Measurements from ENCODE around the gene ASIC2.

The ASIC2 gene

GRCh38 chr17:33090806-33091205 lies 202.3 kb downstream of the ASIC2 start:
- Histone ChIP-seq H3K9me3 (ENCODE audit: control insufficient read depth, low read length) (no peaks in the 10 kb centered on the region), H3K4me1 (ENCODE audit: control insufficient read depth, insufficient read depth, low read length) (no peaks in the 10 kb centered on the region), H3K9ac (ENCODE audit: low read length) (no peak overlapping the region), H3K4me3 (ENCODE audit: low read length) (no peak overlapping the region), H3K36me3 (ENCODE audit: control insufficient read depth, insufficient read depth, low read length) (no peaks in the 10 kb centered on the region), H3K27me3 (ENCODE audit: control insufficient read depth, insufficient read depth, low read length) (peaks cover 5% of the 10 kb centered on the region)

DNA sequence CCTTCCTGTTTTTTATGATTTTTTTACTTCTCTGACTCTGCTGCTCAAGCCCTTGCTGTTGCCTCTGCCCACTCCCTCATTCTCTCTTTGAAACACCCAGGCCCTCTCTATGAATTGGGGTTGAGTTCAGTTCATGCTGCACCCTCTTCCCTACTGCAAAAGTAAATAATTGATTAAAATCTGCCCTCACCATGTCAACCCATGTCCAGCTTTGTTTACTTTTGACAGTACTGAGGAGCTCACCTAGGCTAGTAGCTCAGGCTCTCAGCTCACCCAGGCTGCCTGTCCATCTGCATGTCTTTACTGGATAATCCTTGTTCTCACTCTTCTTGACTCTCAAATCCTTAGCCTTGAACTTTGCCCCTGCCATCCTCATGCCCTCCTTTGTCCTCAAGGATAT lies 206.2 kb downstream of the ASIC2 start:
- Histone ChIP-seq H3K9ac (ENCODE audit: low read length) (no peak overlapping the region), H3K4me3 (ENCODE audit: low read length) (no peak overlapping the region), H3K4me1 (ENCODE audit: control insufficient read depth, insufficient read depth, low read length) (no peaks in the 10 kb centered on the region), H3K9me3 (ENCODE audit: control insufficient read depth, low read length) (no peaks in the 10 kb centered on the region), H3K27me3 (ENCODE audit: control insufficient read depth, insufficient read depth, low read length) (peaks cover 5% of the 10 kb centered on the region), H3K36me3 (ENCODE audit: control insufficient read depth, insufficient read depth, low read length) (no peaks in the 10 kb centered on the region)

GRCh38 chr17:33086041-33086440 lies 207.1 kb downstream of the ASIC2 start:
- Histone ChIP-seq H3K4me3 (ENCODE audit: low read length) (no peak overlapping the region), H3K9ac (ENCODE audit: low read length) (no peak overlapping the region)

GRCh38 chr17:33085256-33085655 lies 207.8 kb downstream of the ASIC2 start:
- no peaks in the 10 kb centered on the region for H3K36me3 ChIP-seq (ENCODE audit: control insufficient read depth, insufficient read depth, low read length)
- no peaks in the 10 kb centered on the region for H3K4me1 ChIP-seq (ENCODE audit: control insufficient read depth, insufficient read depth, low read length)
- H3K27me3 ChIP-seq (ENCODE audit: control insufficient read depth, insufficient read depth, low read length), result peaks cover 5% of the 10 kb centered on the region
- H3K9me3 ChIP-seq (ENCODE audit: control insufficient read depth, low read length), result no peaks in the 10 kb centered on the region
- no peak overlapping the region for H3K4me3 ChIP-seq (ENCODE audit: low read length)
- no peak overlapping the region for H3K9ac ChIP-seq (ENCODE audit: low read length)

More at GRCh38 chr17:33086041-33086440, 207.1 kb downstream of the ASIC2 start:
- Histone ChIP-seq H3K4me1 (ENCODE audit: control insufficient read depth, insufficient read depth, low read length) (no peaks in the 10 kb centered on the region), H3K9me3 (ENCODE audit: control insufficient read depth, low read length) (no peaks in the 10 kb centered on the region), H3K36me3 (ENCODE audit: control insufficient read depth, insufficient read depth, low read length) (no peaks in the 10 kb centered on the region), H3K27me3 (ENCODE audit: control insufficient read depth, insufficient read depth, low read length) (peaks cover 5% of the 10 kb centered on the region)

DNA sequence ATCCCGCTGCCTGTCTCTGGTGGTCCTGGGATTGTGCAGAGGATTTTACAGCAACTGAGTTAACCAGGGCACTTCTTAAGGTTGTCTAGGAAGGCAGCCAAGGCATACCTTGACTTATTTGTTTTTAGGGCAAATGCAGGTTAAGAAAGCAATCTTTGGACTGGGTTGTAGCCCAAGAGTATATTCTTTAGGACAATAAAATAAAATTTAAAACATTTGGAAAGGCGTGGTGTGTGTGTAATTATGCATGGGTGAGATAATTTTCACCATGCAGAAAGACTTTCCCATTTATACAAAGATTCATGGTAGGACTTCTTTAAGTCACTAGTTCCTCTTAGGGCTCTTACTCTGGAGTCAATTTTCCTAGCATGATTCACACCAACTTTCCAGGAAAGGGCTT lies 208.3 kb downstream of the ASIC2 start:
- Histone ChIP-seq H3K36me3 (ENCODE audit: control insufficient read depth, insufficient read depth, low read length) (no peaks in the 10 kb centered on the region), H3K9me3 (ENCODE audit: control insufficient read depth, low read length) (no peaks in the 10 kb centered on the region), H3K4me3 (ENCODE audit: low read length) (no peak overlapping the region), H3K9ac (ENCODE audit: low read length) (no peak overlapping the region), H3K4me1 (ENCODE audit: control insufficient read depth, insufficient read depth, low read length) (no peaks in the 10 kb centered on the region), H3K27me3 (ENCODE audit: control insufficient read depth, insufficient read depth, low read length) (peaks cover 5% of the 10 kb centered on the region)

DNA sequence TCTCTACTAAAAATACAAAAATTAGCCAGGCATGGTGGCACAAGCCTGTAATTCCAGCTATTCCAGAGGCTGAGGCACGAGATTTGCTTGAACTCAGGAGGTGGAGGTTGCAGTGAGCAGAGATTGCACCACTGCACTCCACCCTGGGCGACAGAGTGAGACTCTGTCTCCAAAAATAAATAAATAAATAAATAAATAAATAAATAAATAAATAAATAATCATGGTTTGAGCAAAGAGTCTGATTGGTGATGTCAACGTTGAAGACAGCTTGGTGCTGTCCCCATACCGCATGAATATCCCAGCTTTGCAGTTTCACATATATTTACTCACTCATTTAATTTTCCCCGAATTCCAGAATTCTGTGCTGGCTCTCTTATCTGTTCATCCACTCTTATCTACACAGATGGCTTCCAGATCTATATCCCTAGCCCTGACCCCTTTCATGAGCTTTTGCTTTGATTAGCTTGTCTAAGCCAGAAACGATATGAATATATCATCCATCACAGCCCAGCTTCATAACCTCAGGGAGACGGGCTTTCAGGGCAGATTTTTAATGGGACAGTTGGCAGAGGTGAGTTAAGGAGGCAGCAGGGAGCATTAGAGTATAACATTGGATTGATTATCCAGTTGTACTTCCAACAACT lies 210.4 kb downstream of the ASIC2 start:
- H3K36me3 ChIP-seq (ENCODE audit: control insufficient read depth, insufficient read depth, low read length), result no peaks in the 10 kb centered on the region
- H3K27me3 ChIP-seq (ENCODE audit: control insufficient read depth, insufficient read depth, low read length), result peaks cover 5% of the 10 kb centered on the region
- H3K4me1 ChIP-seq (ENCODE audit: control insufficient read depth, insufficient read depth, low read length), result no peaks in the 10 kb centered on the region

DNA sequence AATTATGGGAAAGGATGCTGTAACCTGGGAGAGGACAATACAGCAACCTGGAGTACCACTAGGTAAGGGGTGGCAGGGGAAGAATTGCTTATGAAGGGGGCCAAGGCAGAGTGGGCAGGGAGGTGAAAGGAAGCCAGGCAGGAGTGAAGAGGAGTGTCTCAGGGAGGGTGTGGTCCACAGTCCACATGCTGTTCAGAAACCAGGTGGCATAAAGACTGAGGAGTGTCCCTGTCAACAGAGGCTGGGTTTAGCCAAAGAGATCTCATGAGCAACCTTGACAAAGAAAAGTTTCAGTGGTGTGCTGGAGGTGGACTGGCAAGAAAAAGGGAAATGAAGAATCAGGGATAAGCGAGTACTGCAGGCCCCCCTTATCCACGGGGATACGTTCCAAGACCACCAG lies 213.0 kb downstream of the ASIC2 start:
- Histone ChIP-seq H3K4me3 (ENCODE audit: low read length) (no peak overlapping the region), H3K4me1 (ENCODE audit: control insufficient read depth, insufficient read depth, low read length) (no peaks in the 10 kb centered on the region), H3K9ac (ENCODE audit: low read length) (no peak overlapping the region), H3K27me3 (ENCODE audit: control insufficient read depth, insufficient read depth, low read length) (peaks cover 9% of the 10 kb centered on the region), H3K9me3 (ENCODE audit: control insufficient read depth, low read length) (no peaks in the 10 kb centered on the region), H3K36me3 (ENCODE audit: control insufficient read depth, insufficient read depth, low read length) (no peaks in the 10 kb centered on the region)

More for the DNA sequence above, 210.4 kb downstream of the ASIC2 start:
- Histone ChIP-seq H3K9me3 (ENCODE audit: control insufficient read depth, low read length) (no peaks in the 10 kb centered on the region), H3K4me3 (ENCODE audit: low read length) (no peak overlapping the region), H3K9ac (ENCODE audit: low read length) (no peak overlapping the region)

DNA sequence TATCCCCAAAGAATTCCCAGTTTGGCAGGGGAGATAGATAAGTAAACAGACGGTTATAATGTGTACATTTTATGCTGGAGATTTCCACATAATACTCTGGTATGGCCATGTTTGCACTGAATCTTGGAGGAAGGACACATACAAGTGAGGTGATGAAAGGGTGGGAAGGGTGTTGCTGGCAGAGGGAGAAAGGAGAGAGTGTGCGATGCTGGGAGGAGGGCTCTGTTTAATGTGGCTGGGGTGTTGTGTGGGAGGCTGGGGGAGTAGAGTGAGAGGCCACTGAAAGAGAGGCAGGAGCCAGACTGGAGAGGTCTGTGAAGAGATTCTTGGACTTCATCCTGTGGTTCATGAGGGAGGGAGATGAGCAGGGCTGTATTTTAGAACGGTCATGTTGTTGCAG lies 213.9 kb downstream of the ASIC2 start:
- no peak overlapping the region for H3K9ac ChIP-seq (ENCODE audit: low read length)
- no peaks in the 10 kb centered on the region for H3K36me3 ChIP-seq (ENCODE audit: control insufficient read depth, insufficient read depth, low read length)
- peaks cover 13% of the 10 kb centered on the region for H3K27me3 ChIP-seq (ENCODE audit: control insufficient read depth, insufficient read depth, low read length)
- no peak overlapping the region for H3K4me3 ChIP-seq (ENCODE audit: low read length)
- no peaks in the 10 kb centered on the region for H3K9me3 ChIP-seq (ENCODE audit: control insufficient read depth, low read length)
- H3K4me1 ChIP-seq (ENCODE audit: control insufficient read depth, insufficient read depth, low read length), result no peaks in the 10 kb centered on the region

GRCh38 chr17:33076979-33077378 lies 216.1 kb downstream of the ASIC2 start:
- no peaks in the 10 kb centered on the region for H3K4me1 ChIP-seq (ENCODE audit: control insufficient read depth, insufficient read depth, low read length)
- peaks cover 13% of the 10 kb centered on the region for H3K27me3 ChIP-seq (ENCODE audit: control insufficient read depth, insufficient read depth, low read length)
- H3K36me3 ChIP-seq (ENCODE audit: control insufficient read depth, insufficient read depth, low read length), result no peaks in the 10 kb centered on the region

GRCh38 chr17:33073416-33073815 lies 219.7 kb downstream of the ASIC2 start:
- no peak overlapping the region for H3K4me3 ChIP-seq (ENCODE audit: low read length)
- H3K36me3 ChIP-seq (ENCODE audit: control insufficient read depth, insufficient read depth, low read length), result no peaks in the 10 kb centered on the region
- H3K4me1 ChIP-seq (ENCODE audit: control insufficient read depth, insufficient read depth, low read length), result no peaks in the 10 kb centered on the region

More at GRCh38 chr17:33076979-33077378, 216.1 kb downstream of the ASIC2 start:
- Histone ChIP-seq H3K9ac (ENCODE audit: low read length) (no peak overlapping the region), H3K9me3 (ENCODE audit: control insufficient read depth, low read length) (no peaks in the 10 kb centered on the region), H3K4me3 (ENCODE audit: low read length) (no peak overlapping the region)

DNA sequence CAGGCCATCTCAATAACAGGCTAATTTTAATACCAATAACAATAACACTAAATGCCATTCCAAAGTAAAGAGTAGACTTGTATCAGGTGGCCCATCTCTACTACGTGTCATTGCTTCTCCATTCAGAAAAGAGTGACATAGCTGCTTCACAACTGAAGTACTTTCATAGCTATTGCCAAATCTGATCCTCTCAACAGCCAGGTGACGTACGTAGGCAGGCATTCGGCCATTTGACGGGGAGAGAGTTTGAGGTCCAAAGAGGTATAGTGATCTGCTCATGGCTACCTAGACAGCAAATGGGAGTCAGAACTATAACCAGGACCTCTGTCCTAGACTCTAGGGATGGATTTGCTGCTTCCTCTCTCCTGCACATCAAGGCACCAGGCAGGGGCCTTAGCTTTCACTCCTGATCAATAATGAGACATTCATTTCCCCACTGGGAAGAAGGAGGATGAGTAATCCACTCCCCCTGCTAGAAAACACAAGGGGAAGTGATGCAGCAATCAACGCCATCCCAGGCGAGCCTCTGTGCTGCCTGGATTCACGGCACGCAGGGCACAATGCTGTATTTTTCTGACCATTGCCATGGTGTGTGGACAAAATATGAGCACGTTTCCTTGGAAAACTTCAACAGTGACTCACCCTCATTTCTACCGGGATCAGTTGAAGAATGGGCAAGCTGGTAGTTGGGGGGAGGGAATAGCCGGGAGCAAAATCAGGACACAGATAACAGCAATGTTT lies 220.5 kb downstream of the ASIC2 start:
- H3K36me3 ChIP-seq (ENCODE audit: control insufficient read depth, insufficient read depth, low read length), result no peaks in the 10 kb centered on the region
- H3K4me1 ChIP-seq (ENCODE audit: control insufficient read depth, insufficient read depth, low read length), result no peaks in the 10 kb centered on the region
- H3K9ac ChIP-seq (ENCODE audit: low read length), result no peak overlapping the region
- no peak overlapping the region for H3K4me3 ChIP-seq (ENCODE audit: low read length)
- no peaks in the 10 kb centered on the region for H3K9me3 ChIP-seq (ENCODE audit: control insufficient read depth, low read length)
- H3K27me3 ChIP-seq (ENCODE audit: control insufficient read depth, insufficient read depth, low read length), result peaks cover 13% of the 10 kb centered on the region

More at GRCh38 chr17:33073416-33073815, 219.7 kb downstream of the ASIC2 start:
- H3K27me3 ChIP-seq (ENCODE audit: control insufficient read depth, insufficient read depth, low read length), result peaks cover 13% of the 10 kb centered on the region
- no peaks in the 10 kb centered on the region for H3K9me3 ChIP-seq (ENCODE audit: control insufficient read depth, low read length)
- H3K9ac ChIP-seq (ENCODE audit: low read length), result no peak overlapping the region

GRCh38 chr17:33071656-33072055 lies 221.4 kb downstream of the ASIC2 start:
- no peak overlapping the region for H3K4me3 ChIP-seq (ENCODE audit: low read length)
- peaks cover 13% of the 10 kb centered on the region for H3K27me3 ChIP-seq (ENCODE audit: control insufficient read depth, insufficient read depth, low read length)
- no peaks in the 10 kb centered on the region for H3K9me3 ChIP-seq (ENCODE audit: control insufficient read depth, low read length)
- no peaks in the 10 kb centered on the region for H3K4me1 ChIP-seq (ENCODE audit: control insufficient read depth, insufficient read depth, low read length)
- no peak overlapping the region for H3K9ac ChIP-seq (ENCODE audit: low read length)
- H3K36me3 ChIP-seq (ENCODE audit: control insufficient read depth, insufficient read depth, low read length), result no peaks in the 10 kb centered on the region
